ENCODE data around the gene NFU1.

DNA sequence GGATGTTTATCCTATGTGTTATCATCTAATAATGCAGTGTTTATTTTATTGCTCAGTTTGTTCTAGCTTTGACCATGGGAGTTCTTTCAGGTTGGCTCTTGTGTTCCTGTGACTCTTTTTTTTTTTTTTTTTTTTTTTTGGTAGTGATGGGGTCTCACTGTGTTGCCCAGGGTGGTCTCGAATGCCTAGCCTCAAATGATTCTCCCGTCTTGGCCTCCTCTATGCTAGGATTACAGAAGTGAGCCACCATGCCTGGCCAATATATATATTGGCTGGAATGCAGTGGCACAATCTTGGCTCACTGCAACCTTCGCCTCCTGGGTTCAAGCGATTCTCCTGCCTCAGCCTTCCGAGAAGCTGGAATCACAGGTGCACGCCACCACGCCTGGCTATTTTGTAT is 18.9 kb upstream of the NFU1 start:
- TF ChIP-seq ZNF184 (tag by site-specific recombination; IDR thresholded peaks at IDR 0.05), result no peak
- TF ChIP-seq, protein P1, sequence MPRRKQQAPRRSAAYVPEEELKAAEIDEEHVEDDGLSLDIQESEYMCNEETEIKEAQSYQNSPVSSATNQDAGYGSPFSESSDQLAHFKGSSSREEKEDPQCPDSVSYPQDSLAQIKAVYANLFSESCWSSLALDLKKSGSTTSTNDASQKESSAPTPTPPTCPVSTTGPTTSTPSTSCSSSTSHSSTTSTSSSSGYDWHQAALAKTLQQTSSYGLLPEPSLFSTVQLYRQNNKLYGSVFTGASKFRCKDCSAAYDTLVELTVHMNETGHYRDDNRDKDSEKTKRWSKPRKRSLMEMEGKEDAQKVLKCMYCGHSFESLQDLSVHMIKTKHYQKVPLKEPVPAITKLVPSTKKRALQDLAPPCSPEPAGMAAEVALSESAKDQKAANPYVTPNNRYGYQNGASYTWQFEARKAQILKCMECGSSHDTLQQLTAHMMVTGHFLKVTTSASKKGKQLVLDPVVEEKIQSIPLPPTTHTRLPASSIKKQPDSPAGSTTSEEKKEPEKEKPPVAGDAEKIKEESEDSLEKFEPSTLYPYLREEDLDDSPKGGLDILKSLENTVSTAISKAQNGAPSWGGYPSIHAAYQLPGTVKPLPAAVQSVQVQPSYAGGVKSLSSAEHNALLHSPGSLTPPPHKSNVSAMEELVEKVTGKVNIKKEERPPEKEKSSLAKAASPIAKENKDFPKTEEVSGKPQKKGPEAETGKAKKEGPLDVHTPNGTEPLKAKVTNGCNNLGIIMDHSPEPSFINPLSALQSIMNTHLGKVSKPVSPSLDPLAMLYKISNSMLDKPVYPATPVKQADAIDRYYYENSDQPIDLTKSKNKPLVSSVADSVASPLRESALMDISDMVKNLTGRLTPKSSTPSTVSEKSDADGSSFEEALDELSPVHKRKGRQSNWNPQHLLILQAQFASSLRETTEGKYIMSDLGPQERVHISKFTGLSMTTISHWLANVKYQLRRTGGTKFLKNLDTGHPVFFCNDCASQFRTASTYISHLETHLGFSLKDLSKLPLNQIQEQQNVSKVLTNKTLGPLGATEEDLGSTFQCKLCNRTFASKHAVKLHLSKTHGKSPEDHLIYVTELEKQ (tag by site-specific recombination; IDR thresholded peaks at IDR 0.05; ENCODE audit: borderline replicate concordance), result no peak
- TF ChIP-seq REST (tag by site-specific recombination; IDR thresholded peaks at IDR 0.05), result no peak
- no peak for TF ChIP-seq BCL11A (tag by site-specific recombination; IDR thresholded peaks at IDR 0.05; ENCODE audit: low read depth)
- TF ChIP-seq, protein P2, sequence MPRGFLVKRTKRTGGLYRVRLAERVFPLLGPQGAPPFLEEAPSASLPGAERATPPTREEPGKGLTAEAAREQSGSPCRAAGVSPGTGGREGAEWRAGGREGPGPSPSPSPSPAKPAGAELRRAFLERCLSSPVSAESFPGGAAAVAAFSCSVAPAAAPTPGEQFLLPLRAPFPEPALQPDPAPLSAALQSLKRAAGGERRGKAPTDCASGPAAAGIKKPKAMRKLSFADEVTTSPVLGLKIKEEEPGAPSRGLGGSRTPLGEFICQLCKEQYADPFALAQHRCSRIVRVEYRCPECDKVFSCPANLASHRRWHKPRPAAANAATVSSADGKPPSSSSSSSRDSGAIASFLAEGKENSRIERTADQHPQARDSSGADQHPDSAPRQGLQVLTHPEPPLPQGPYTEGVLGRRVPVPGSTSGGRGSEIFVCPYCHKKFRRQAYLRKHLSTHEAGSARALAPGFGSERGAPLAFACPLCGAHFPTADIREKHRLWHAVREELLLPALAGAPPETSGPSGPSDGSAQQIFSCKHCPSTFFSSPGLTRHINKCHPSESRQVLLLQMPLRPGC (tag by site-specific recombination; IDR thresholded peaks at IDR 0.05), result no peak
- TF ChIP-seq ZNF146 (tag by site-specific recombination; IDR thresholded peaks at IDR 0.05), result no peak
- no peak for TF ChIP-seq CTCF (tag by site-specific recombination; IDR thresholded peaks at IDR 0.05)
- TF ChIP-seq ZNF140 (tag by site-specific recombination; IDR thresholded peaks at IDR 0.05), result no peak
- no peak for TF ChIP-seq GLI4 (tag by site-specific recombination; IDR thresholded peaks at IDR 0.05)
- no peak for TF ChIP-seq ZBTB21 (tag by site-specific recombination; IDR thresholded peaks at IDR 0.05)
- TF ChIP-seq ZNF560 (tag by site-specific recombination; IDR thresholded peaks at IDR 0.05; ENCODE audit: borderline replicate concordance), result no peak
- no peak for TF ChIP-seq TCF7L2 (IDR thresholded peaks at IDR 0.05; ENCODE audit: borderline replicate concordance, low read depth, low read length)
- TF ChIP-seq KLF1 (tag by site-specific recombination; IDR thresholded peaks at IDR 0.05), result no peak
- no peak for TF ChIP-seq ZSCAN23 (tag by site-specific recombination; IDR thresholded peaks at IDR 0.05)
